ENCODE results near the gene TSFM. TPM values are rescaled to one million over a fixed set of nuclear protein-coding genes. Genes with fewer than 3 reads are reported as not detected.
A peak's percentile ranks its signal among the peaks of the same experiment; 100 is the strongest.

Gene TSFM
- total and polyA plus RNA-seq, 2 donors (not counting 1 experiment from before 2014, with no cell fraction given): 15.5 to 16.8 TPM

- DNase-seq (ENCODE audit: low read depth in 2 of 2): peak in 1 of 2 donors; percentile 28
- TF ChIP-seq EZH2 (IDR thresholded peaks at IDR 0.05; ENCODE audit: low read length, missing control alignments) (peak; percentile 86), CTCF (conservative IDR thresholded peaks at IDR 0.05 in 1 of 2, IDR thresholded peaks at IDR 0.05 in 1 of 2; ENCODE audit: low read depth in 1 of 2, low read length in 2 of 2) (peak; percentile 21 to 24)
- Histone ChIP-seq H4K20me1 (ENCODE audit: control insufficient read depth, extremely low read depth, insufficient read depth, low read length) (no peaks in the 10 kb centered on the region), H3K9ac (ENCODE audit: insufficient read depth, low read length) (peak overlapping the region; percentile 10), H3K4me2 (ENCODE audit: extremely low read depth, insufficient read depth, low read length) (peak overlapping the region; percentile 58), H3K36me3 (ENCODE audit: control insufficient read depth, insufficient read depth, low read length) (peaks cover 8% of the 10 kb centered on the region), H3K4me3 (replicated peaks in 1 of 4; ENCODE audit: control extremely low read depth in 1 of 4, insufficient read depth in 1 of 4, low read depth in 3 of 4, low read length in 4 of 4) (peak overlapping the region in 1 of 4 experiments; percentile 50), H3K27me3 (ENCODE audit: control insufficient read depth, insufficient read depth, low read length) (peaks cover 31% of the 10 kb centered on the region), H3K4me1 (ENCODE audit: control insufficient read depth, extremely low read depth, insufficient read depth, low read length) (peaks cover 13% of the 10 kb centered on the region), H3K79me2 (ENCODE audit: control insufficient read depth, insufficient read depth, low read length) (no peaks in the 10 kb centered on the region), H2AFZ (ENCODE audit: low read length) (peak overlapping the region; percentile 46), H3K27ac (ENCODE audit: insufficient read depth, low read length) (no peak overlapping the region), H3K9me3 (ENCODE audit: control insufficient read depth, insufficient read depth, low read depth, low read length) (no peaks in the 10 kb centered on the region)
Observed at GRCh38 chr12:57765003-57765697, 17.4 kb upstream of the TSFM start.

- Histone ChIP-seq H3K27me3 (ENCODE audit: control insufficient read depth, insufficient read depth, low read length) (peaks cover 31% of the 10 kb centered on the region), H3K79me2 (ENCODE audit: control insufficient read depth, insufficient read depth, low read length) (peaks cover 1% of the 10 kb centered on the region), H3K4me1 (ENCODE audit: control insufficient read depth, extremely low read depth, insufficient read depth, low read length) (peaks cover 15% of the 10 kb centered on the region), H2AFZ (ENCODE audit: low read length) (no peak overlapping the region), H3K9ac (ENCODE audit: insufficient read depth, low read length) (no peak overlapping the region), H4K20me1 (ENCODE audit: control insufficient read depth, extremely low read depth, insufficient read depth, low read length) (no peaks in the 10 kb centered on the region), H3K36me3 (ENCODE audit: control insufficient read depth, insufficient read depth, low read length) (peaks cover 11% of the 10 kb centered on the region), H3K4me3 (replicated peaks in 1 of 4; ENCODE audit: control extremely low read depth in 1 of 4, insufficient read depth in 1 of 4, low read depth in 3 of 4, low read length in 4 of 4) (peak overlapping the region; percentile 21 to 50 (median 38)), H3K4me2 (ENCODE audit: extremely low read depth, insufficient read depth, low read length) (peak overlapping the region; percentile 81), H3K27ac (ENCODE audit: insufficient read depth, low read length) (no peak overlapping the region), H3K9me3 (ENCODE audit: control insufficient read depth, insufficient read depth, low read depth, low read length) (no peaks in the 10 kb centered on the region)
- no peak for TF ChIP-seq CTCF (conservative IDR thresholded peaks at IDR 0.05 in 1 of 2, IDR thresholded peaks at IDR 0.05 in 1 of 2; ENCODE audit: low read depth in 1 of 2, low read length in 2 of 2)
- peak; percentile 71 for TF ChIP-seq EZH2 (IDR thresholded peaks at IDR 0.05; ENCODE audit: low read length, missing control alignments)
- DNase-seq (ENCODE audit: low read depth in 2 of 2): no peak
Observed at GRCh38 chr12:57765698-57766463, 16.7 kb upstream of the TSFM start.

Data from fibroblast of lung (primary cell).